WTC11 (cell line): ENCODE results near the gene SVOPL. TPM values are rescaled to one million over a fixed set of nuclear protein-coding genes. Genes with fewer than 3 reads are reported as not detected.

Source experiments
- ATAC-seq: fragments of 200-7000 bp; cut with Tn5 transposase; 2 replicates; pipeline ENCODE4 v1.10.0; 2021; ENCODE audit warnings: mild to moderate bottlenecking, moderate library complexity
- CTCF ChIA-PET: fragments of 300-600 bp; sonication (Branson Sonifier 250); formaldehyde crosslinking; loops from one replicate; lab custom pipeline; 2021; ENCODE audit warnings: antibody characterized with exemption; lab: Charles Lee
- POLR2A ChIA-PET: fragments of 350-600 bp; sonication (Branson Sonifier 250); formaldehyde crosslinking; loops from one replicate; lab custom pipeline; 2021; ENCODE audit warnings: antibody characterized with exemption; lab: Charles Lee
- DNase-seq: peaks from one replicate; pipeline ENCODE4 v3.0.0; 2021; ENCODE audit warnings: low spot score
- H3K27ac Mint-ChIP-seq: 2 replicates; pipeline ENCODE4 v1.8.0; 2021; ENCODE audit warnings: mixed read lengths
- H3K27me3 Mint-ChIP-seq: 2 replicates; pipeline ENCODE4 v1.8.0; 2021; ENCODE audit warnings: low read depth, mild to moderate bottlenecking, moderate library complexity, mixed read lengths
- H3K36me3 Mint-ChIP-seq: 2 replicates; pipeline ENCODE4 v1.8.0; 2021; ENCODE audit warnings: mixed read lengths
- H3K4me1 Mint-ChIP-seq: 2 replicates; pipeline ENCODE4 v1.8.0; 2022; ENCODE audit warnings: mixed read lengths
- H3K4me3 Mint-ChIP-seq: 2 replicates; pipeline ENCODE4 v1.8.0; 2021; ENCODE audit warnings: mild to moderate bottlenecking, moderate library complexity, mixed read lengths
- H3K9me3 Mint-ChIP-seq: 2 replicates; pipeline ENCODE4 v1.8.0; 2021; ENCODE audit warnings: mixed read lengths
- ATF1 ChIP-seq: sonication (generic); formaldehyde crosslinking; IDR thresholded peaks from 2 replicates; pipeline ENCODE4 v1.8.1; 2023; ENCODE audit warnings: mild to moderate bottlenecking, moderate library complexity, missing genetic modification reagents
- ATF3 ChIP-seq: sonication (generic); formaldehyde crosslinking; conservative IDR thresholded peaks from 2 replicates; pipeline ENCODE4 v1.8.1; 2022; ENCODE audit warnings: mild to moderate bottlenecking, missing genetic modification reagents
- CBFB ChIP-seq: sonication (generic); formaldehyde crosslinking; IDR thresholded peaks from 2 replicates; pipeline ENCODE4 v1.8.1; 2022; ENCODE audit warnings: mild to moderate bottlenecking, low read depth, missing genetic modification reagents
- E2F4 ChIP-seq: sonication (generic); formaldehyde crosslinking; IDR thresholded peaks from 2 replicates; pipeline ENCODE4 v1.8.1; 2022; ENCODE audit warnings: low read depth, mild to moderate bottlenecking, moderate library complexity, missing genetic modification reagents, borderline replicate concordance
- ERG ChIP-seq: fragments of 250-450 bp; sonication (Bioruptor Pico); IDR thresholded peaks from 2 replicates; pipeline ENCODE4 v1.8.0; 2021; ENCODE audit warnings: mild to moderate bottlenecking
- JUN ChIP-seq: sonication (generic); formaldehyde crosslinking; IDR thresholded peaks from 2 replicates; pipeline ENCODE4 v1.8.0; 2023; ENCODE audit warnings: mild to moderate bottlenecking, missing genetic modification reagents
- MYBL2 ChIP-seq: sonication (generic); formaldehyde crosslinking; IDR thresholded peaks from 2 replicates; pipeline ENCODE4 v1.8.1; 2023; ENCODE audit warnings: mild to moderate bottlenecking, moderate library complexity, missing genetic modification reagents
- NFYB ChIP-seq: sonication (generic); formaldehyde crosslinking; conservative IDR thresholded peaks from 2 replicates; pipeline ENCODE4 v1.8.0; 2022; ENCODE audit warnings: low read depth, missing genetic modification reagents
- NR1H2 ChIP-seq: sonication (generic); formaldehyde crosslinking; IDR thresholded peaks from 2 replicates; pipeline ENCODE4 v1.9.0; 2021; ENCODE audit warnings: mild to moderate bottlenecking, moderate library complexity, missing genetic modification reagents
- NR3C1 ChIP-seq: sonication (generic); formaldehyde crosslinking; conservative IDR thresholded peaks from 2 replicates; pipeline ENCODE4 v1.8.1; 2023; ENCODE audit warnings: low read depth, mild to moderate bottlenecking, missing genetic modification reagents
- OVOL2 ChIP-seq: fragments of 250-450 bp; sonication (Bioruptor Pico); IDR thresholded peaks from 2 replicates; pipeline ENCODE4 v1.9.0; 2021; ENCODE audit warnings: mild to moderate bottlenecking, borderline replicate concordance
- PRDM15 ChIP-seq: sonication (generic); formaldehyde crosslinking; IDR thresholded peaks from 2 replicates; pipeline ENCODE4 v1.8.0; 2022; ENCODE audit warnings: missing genetic modification reagents
- PRRX2 ChIP-seq: fragments of 250-450 bp; sonication (Bioruptor Pico); IDR thresholded peaks from 2 replicates; pipeline ENCODE4 v1.8.0; 2021; ENCODE audit warnings: mild to moderate bottlenecking
- TEAD4 ChIP-seq: sonication (generic); formaldehyde crosslinking; IDR thresholded peaks from 2 replicates; pipeline ENCODE4 v1.8.0; 2022; ENCODE audit warnings: mild to moderate bottlenecking, missing genetic modification reagents
- TP53 ChIP-seq: sonication (generic); formaldehyde crosslinking; IDR thresholded peaks from 2 replicates; pipeline ENCODE4 v1.8.1; 2023; ENCODE audit warnings: mild to moderate bottlenecking, missing genetic modification reagents
- USF2 ChIP-seq: sonication (generic); formaldehyde crosslinking; IDR thresholded peaks from 2 replicates; pipeline ENCODE4 v1.8.1; 2023; ENCODE audit warnings: mild to moderate bottlenecking, missing genetic modification reagents, moderate library complexity
- ZNF512 ChIP-seq: sonication (generic); formaldehyde crosslinking; IDR thresholded peaks from 2 replicates; pipeline ENCODE4 v1.8.1; 2022; ENCODE audit warnings: missing genetic modification reagents, borderline replicate concordance
- total RNA-seq: library from RNA; stranded (reverse); gene quantifications from 3 replicates; pipeline ENCODE4 v1.2.3, GENCODE V29; 2021

SVOPL gene
- total RNA-seq, 1 experiment from 2014 or later, result 1.9 TPM

- H3K4me3 Mint-ChIP-seq, result no peak overlapping the region
- POLR2A ChIA-PET, result no interaction called here
- no peak for DNase-seq
- H3K27ac Mint-ChIP-seq, result no peak overlapping the region
- CTCF ChIA-PET, result interaction anchor here (0.6 kb wide), 1 partner anchor 82 kb away, joined by 3 read pairs; no protein-coding TSS in a partner anchor
- H3K4me1 Mint-ChIP-seq, result peaks cover 17% of the 10 kb centered on the region
- H3K36me3 Mint-ChIP-seq, result 0 out of 2 replicates have a peak, but pooled peaks cover 4% of the 10 kb centered on the region
- H3K27me3 Mint-ChIP-seq, result no peaks in the 10 kb centered on the region
- H3K9me3 Mint-ChIP-seq, result no peaks in the 10 kb centered on the region
- no peak for TF ChIP-seq OVOL2 (CRISPR knock-in tag)
- no peak for ATAC-seq
Measured at GRCh38 chr7:138746073-138746472, 44.9 kb upstream of the SVOPL start.

GRCh38 chr7:138745189-138745588 lies 44.0 kb upstream of the SVOPL start:
- Mint-ChIP-seq H3K4me1 (peaks cover 10% of the 10 kb centered on the region), H3K27me3 (no peaks in the 10 kb centered on the region), H3K4me3 (no peak overlapping the region), H3K9me3 (no peaks in the 10 kb centered on the region), H3K27ac (no peak overlapping the region), H3K36me3 (0 out of 2 replicates have a peak, but pooled peaks cover 4% of the 10 kb centered on the region)
- ATAC-seq (no peak), DNase-seq (no peak)
- ChIA-PET CTCF (no interaction called here), POLR2A (no interaction called here)
- TF ChIP-seq CBFB (CRISPR knock-in tag) (no peak), NR1H2 (CRISPR knock-in tag) (no peak), USF2 (no peak), JUN (CRISPR knock-in tag) (no peak), NFYB (no peak)

- Mint-ChIP-seq H3K27ac (no peak overlapping the region), H3K9me3 (peaks cover 3% of the 10 kb centered on the region; the same call in 1 of the 2 replicates), H3K4me1 (peaks cover 16% of the 10 kb centered on the region), H3K36me3 (peaks cover 7% of the 10 kb centered on the region), H3K4me3 (no peak overlapping the region), H3K27me3 (no peaks in the 10 kb centered on the region)
- no peak for ATAC-seq
- TF ChIP-seq NFYB (no peak), ATF3 (no peak), NR3C1 (CRISPR knock-in tag) (no peak), ERG (no peak), ATF1 (CRISPR knock-in tag) (no peak), MYBL2 (CRISPR knock-in tag) (no peak), TEAD4 (CRISPR knock-in tag) (no peak), ZNF512 (CRISPR knock-in tag) (no peak), TP53 (CRISPR knock-in tag) (no peak), E2F4 (CRISPR knock-in tag) (no peak), PRRX2 (CRISPR knock-in tag) (no peak), PRDM15 (CRISPR knock-in tag) (no peak)
- DNase-seq, result no peak
- POLR2A ChIA-PET, result no interaction called here
- CTCF ChIA-PET, result no interaction called here
Measured at GRCh38 chr7:138741453-138741735, 40.2 kb upstream of the SVOPL start.
